Endothelial cell (in vitro differentiated cells): ENCODE measurements around the gene GPR101. TPM values are rescaled to one million over a fixed set of nuclear protein-coding genes. Genes with fewer than 3 reads are reported as not detected.
"Not testable (repeated sequence)": the region's sequence is repeated elsewhere in the genome, so short reads cannot be mapped to it uniquely, and the experiment has no call there.

ENCODE experiments used
- DNase-seq: peaks from one replicate; pipeline ENCODE4 v3.0.0; 2021; ENCODE audit warnings: low spot score
- H3K27ac Mint-ChIP-seq: one replicate; pipeline ENCODE4 v1.8.0; 2021; ENCODE audit warnings: mixed read lengths, inconsistent platforms; ENCODE audit not compliant: unreplicated experiment
- H3K27me3 Mint-ChIP-seq: one replicate; pipeline ENCODE4 v1.8.0; 2021; ENCODE audit warnings: mild to moderate bottlenecking, moderate library complexity, mixed read lengths, inconsistent platforms; ENCODE audit not compliant: unreplicated experiment
- H3K36me3 Mint-ChIP-seq: one replicate; pipeline ENCODE4 v1.8.0; 2021; ENCODE audit warnings: mild to moderate bottlenecking, low read depth, mixed read lengths, inconsistent platforms; ENCODE audit not compliant: unreplicated experiment
- H3K4me1 Mint-ChIP-seq: one replicate; pipeline ENCODE4 v1.8.0; 2021; ENCODE audit warnings: mild to moderate bottlenecking, mixed read lengths, inconsistent platforms; ENCODE audit not compliant: unreplicated experiment
- H3K4me3 Mint-ChIP-seq: one replicate; pipeline ENCODE4 v1.8.0; 2021; ENCODE audit warnings: mild to moderate bottlenecking, mixed read lengths, inconsistent platforms; ENCODE audit not compliant: unreplicated experiment
- H3K9me3 Mint-ChIP-seq: one replicate; pipeline ENCODE4 v1.8.0; 2021; ENCODE audit warnings: mixed read lengths, inconsistent platforms; ENCODE audit not compliant: unreplicated experiment
- total RNA-seq: library from RNA; stranded (reverse); fragmentation: NEBNext Ultra II Directional; extraction: Animal tissue kit (Norgen Biotek cat#: 25700); gene quantifications from one replicate; pipeline ENCODE4 v1.2.1, GENCODE V29; 2021; ENCODE audit not compliant: unreplicated experiment
- TF ChIP-seq, protein P1 (sequence below): fragments of 200-600 bp; sonication (generic); IDR thresholded peaks from one replicate; pipeline ENCODE4 v1.5.0; 2021; ENCODE audit warnings: antibody characterized with exemption; ENCODE audit not compliant: unreplicated experiment

The GPR101 gene
- total RNA-seq, 1 donor from 2014 or later = not detected

DNA sequence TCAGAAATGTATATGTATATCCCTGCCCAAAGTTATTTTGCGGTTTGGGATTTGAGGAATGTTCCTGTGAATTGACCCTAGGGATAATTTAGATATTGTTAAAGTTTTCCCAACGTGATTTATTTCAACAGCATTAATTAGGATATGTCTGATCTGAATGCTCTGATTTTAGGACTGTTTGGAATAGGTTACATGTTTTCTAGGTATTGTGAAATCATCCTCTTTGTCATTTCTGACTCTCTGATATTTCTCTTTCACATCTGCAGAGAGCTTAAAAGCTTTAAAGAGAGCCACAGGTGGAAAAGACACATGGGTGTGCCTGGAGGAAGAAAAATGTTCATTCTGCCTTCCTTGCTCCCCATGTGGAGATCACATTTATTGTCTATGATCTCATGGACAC, 5.1 kb downstream of the GPR101 start:
- no peaks in the 10 kb centered on the region for H3K36me3 Mint-ChIP-seq
- TF ChIP-seq, protein P1, sequence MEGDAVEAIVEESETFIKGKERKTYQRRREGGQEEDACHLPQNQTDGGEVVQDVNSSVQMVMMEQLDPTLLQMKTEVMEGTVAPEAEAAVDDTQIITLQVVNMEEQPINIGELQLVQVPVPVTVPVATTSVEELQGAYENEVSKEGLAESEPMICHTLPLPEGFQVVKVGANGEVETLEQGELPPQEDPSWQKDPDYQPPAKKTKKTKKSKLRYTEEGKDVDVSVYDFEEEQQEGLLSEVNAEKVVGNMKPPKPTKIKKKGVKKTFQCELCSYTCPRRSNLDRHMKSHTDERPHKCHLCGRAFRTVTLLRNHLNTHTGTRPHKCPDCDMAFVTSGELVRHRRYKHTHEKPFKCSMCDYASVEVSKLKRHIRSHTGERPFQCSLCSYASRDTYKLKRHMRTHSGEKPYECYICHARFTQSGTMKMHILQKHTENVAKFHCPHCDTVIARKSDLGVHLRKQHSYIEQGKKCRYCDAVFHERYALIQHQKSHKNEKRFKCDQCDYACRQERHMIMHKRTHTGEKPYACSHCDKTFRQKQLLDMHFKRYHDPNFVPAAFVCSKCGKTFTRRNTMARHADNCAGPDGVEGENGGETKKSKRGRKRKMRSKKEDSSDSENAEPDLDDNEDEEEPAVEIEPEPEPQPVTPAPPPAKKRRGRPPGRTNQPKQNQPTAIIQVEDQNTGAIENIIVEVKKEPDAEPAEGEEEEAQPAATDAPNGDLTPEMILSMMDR = no peak
- H3K4me3 Mint-ChIP-seq = no peak overlapping the region
- H3K27me3 Mint-ChIP-seq = peaks cover 10% of the 10 kb centered on the region
- peaks cover 5% of the 10 kb centered on the region for H3K9me3 Mint-ChIP-seq
- H3K4me1 Mint-ChIP-seq = peaks cover 9% of the 10 kb centered on the region
- no peak overlapping the region for H3K27ac Mint-ChIP-seq
- no peak for DNase-seq

DNA sequence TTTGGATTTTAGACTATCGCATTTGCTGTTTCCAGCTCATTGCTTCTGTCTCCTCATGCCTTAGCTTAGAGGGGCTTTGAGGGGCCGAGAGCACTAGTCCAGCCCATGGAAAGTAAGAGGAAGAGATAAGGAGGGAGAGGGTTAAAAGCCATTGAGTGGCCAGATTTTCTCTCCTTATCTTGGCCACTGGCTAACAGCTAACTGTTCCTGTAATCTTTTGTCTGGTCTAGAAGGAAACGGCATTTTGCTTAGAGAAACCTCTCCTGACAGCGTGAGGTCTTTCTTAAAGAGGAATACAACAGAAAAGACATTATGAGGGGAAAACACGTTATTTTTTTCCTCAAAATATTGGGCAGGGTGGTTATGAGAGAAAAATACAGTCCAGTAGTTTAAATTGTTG, 7.9 kb downstream of the GPR101 start:
- TF ChIP-seq, protein P1 = no peak
- Mint-ChIP-seq H3K4me1 (peaks cover 5% of the 10 kb centered on the region), H3K27me3 (peaks cover 6% of the 10 kb centered on the region), H3K36me3 (no peaks in the 10 kb centered on the region), H3K27ac (no peak overlapping the region), H3K4me3 (no peak overlapping the region), H3K9me3 (peaks cover 4% of the 10 kb centered on the region)
- DNase-seq = no peak

DNA sequence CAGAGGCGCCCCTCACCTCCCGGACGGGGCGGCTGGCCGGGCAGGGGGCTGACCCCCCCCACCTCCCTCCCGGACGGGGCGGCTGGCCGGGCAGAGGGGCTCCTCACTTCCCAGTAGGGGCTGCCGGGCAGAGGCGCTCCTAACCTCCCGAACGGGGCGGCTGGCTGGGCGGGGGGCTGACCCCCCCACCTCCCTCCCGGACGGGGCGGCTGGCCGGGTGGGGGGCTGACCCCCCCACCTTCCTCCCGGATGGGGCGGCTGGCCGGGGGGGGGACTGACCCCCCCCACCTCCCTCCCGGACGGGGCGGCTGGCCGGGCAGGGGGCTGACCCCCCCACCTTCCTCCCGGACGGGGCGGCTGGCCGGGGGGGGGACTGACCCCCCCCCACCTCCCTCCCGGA, 33.6 kb downstream of the GPR101 start:
- H3K27me3 Mint-ChIP-seq, H3K36me3 Mint-ChIP-seq, H3K4me3 Mint-ChIP-seq, H3K4me1 Mint-ChIP-seq, DNase-seq, H3K9me3 Mint-ChIP-seq, H3K27ac Mint-ChIP-seq: not testable (repeated sequence)

DNA sequence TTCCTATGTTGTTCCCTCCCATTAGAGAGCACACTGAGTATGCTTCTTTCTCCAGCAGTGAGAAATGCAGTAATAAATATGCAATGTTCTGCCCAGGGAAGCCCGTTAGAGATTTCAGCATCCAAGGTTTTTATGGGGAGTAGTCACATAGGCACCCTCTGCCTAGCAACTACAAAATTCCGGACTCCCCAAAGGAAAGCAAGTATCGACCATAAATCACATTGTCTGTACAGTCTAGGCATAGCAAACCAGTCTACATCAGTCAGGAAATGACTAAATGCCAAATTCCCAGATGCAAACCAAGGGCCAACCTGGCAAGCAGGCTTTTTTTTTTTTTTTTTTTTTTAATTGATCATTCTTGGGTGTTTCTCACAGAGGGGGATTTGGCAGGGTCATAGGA, 34.8 kb downstream of the GPR101 start:
- no peaks in the 10 kb centered on the region for H3K36me3 Mint-ChIP-seq
- no peaks in the 10 kb centered on the region for H3K9me3 Mint-ChIP-seq
- no peak for DNase-seq
- peaks cover 2% of the 10 kb centered on the region for H3K27me3 Mint-ChIP-seq
- H3K4me3 Mint-ChIP-seq = no peak overlapping the region
- H3K27ac Mint-ChIP-seq = no peak overlapping the region
- no peaks in the 10 kb centered on the region for H3K4me1 Mint-ChIP-seq
- TF ChIP-seq, protein P1 = no peak

Other genes starting within 250 kb of the GPR101 start
- gene RBMX, start 153.3 kb downstream of the GPR101 start, total RNA-seq = 267 TPM